Mesendoderm (in vitro differentiated cells): ENCODE measurements around the gene CALM3.

Experiments used
- DNase-seq: peaks from one replicate; pipeline ENCODE4 v3.0.0; 2013
- H2AK5ac ChIP-seq: 2 replicates; pipeline ENCODE4 v1.6.1; 2013; ENCODE audit warnings: low read length, inconsistent platforms
- H2BK120ac ChIP-seq: 2 replicates; pipeline ENCODE4 v1.6.1; 2013; ENCODE audit warnings: low read depth, mild to moderate bottlenecking, low read length, moderate library complexity, mixed read lengths
- H2BK15ac ChIP-seq: replicated peaks from 2 replicates; pipeline ENCODE4 v1.6.1; 2013; ENCODE audit warnings: low read depth, mild to moderate bottlenecking, moderate library complexity
- H2BK5ac ChIP-seq: 2 replicates; pipeline ENCODE4 v1.6.1; 2013; ENCODE audit warnings: low read length, inconsistent platforms
- H3K18ac ChIP-seq: 2 replicates; pipeline ENCODE4 v1.6.1; 2013; ENCODE audit warnings: mild to moderate bottlenecking, low read length, mixed read lengths
- H3K23ac ChIP-seq: one replicate; pipeline ENCODE4 v1.6.1; 2013; ENCODE audit warnings: low read length
- H3K27ac ChIP-seq: 2 replicates; pipeline ENCODE4 v1.5.1; 2013; ENCODE audit warnings: low read depth, mild to moderate bottlenecking, inconsistent platforms, low read length, moderate library complexity
- H3K27me3 ChIP-seq: 2 replicates; pipeline ENCODE4 v1.6.1; 2013; ENCODE audit warnings: low read length, control low read depth, mild to moderate bottlenecking, inconsistent platforms; ENCODE audit not compliant: insufficient read depth, poor library complexity
- H3K36me3 ChIP-seq: 2 replicates; pipeline ENCODE4 v1.6.1; 2013; ENCODE audit warnings: low read length, inconsistent platforms; ENCODE audit not compliant: control insufficient read depth, insufficient read depth
- H3K4ac ChIP-seq: one replicate; pipeline ENCODE4 v1.6.1; 2013; ENCODE audit warnings: low read depth, mild to moderate bottlenecking, low read length, moderate library complexity
- H3K4me1 ChIP-seq: 2 replicates; pipeline ENCODE4 v1.6.1; 2013; ENCODE audit warnings: low read depth, low read length, inconsistent platforms; ENCODE audit not compliant: control insufficient read depth
- H3K4me2 ChIP-seq: 2 replicates; pipeline ENCODE4 v1.6.1; 2013; ENCODE audit warnings: low read length
- H3K4me3 ChIP-seq: 2 replicates; pipeline ENCODE4 v1.5.1; 2013; ENCODE audit warnings: mild to moderate bottlenecking, low read length
- H3K56ac ChIP-seq: one replicate; pipeline ENCODE4 v1.6.1; 2013; ENCODE audit warnings: low read length
- H3K79me1 ChIP-seq: 2 replicates; pipeline ENCODE4 v1.6.1; 2013; ENCODE audit warnings: low read length, inconsistent platforms
- H3K79me2 ChIP-seq: 2 replicates; pipeline ENCODE4 v1.6.1; 2013; ENCODE audit warnings: mild to moderate bottlenecking, low read length; ENCODE audit not compliant: control insufficient read depth, insufficient read depth
- H3K9ac ChIP-seq: 2 replicates; pipeline ENCODE4 v1.6.1; 2013; ENCODE audit warnings: low read length, inconsistent platforms
- H4K5ac ChIP-seq: one replicate; pipeline ENCODE4 v1.6.1; 2013; ENCODE audit warnings: low read length
- H4K8ac ChIP-seq: one replicate; pipeline ENCODE4 v1.6.1; 2013; ENCODE audit warnings: low read depth, mild to moderate bottlenecking, control low read depth, low read length, moderate library complexity
- WGBS: extraction: QIAGEN DNeasy Blood & Tissue Kit; methylation state at CpG from one replicate; pipeline ENCODE4 v1.1.7; 2013; ENCODE audit warnings: low lambda C conversion rate, missing lambda C conversion rate; ENCODE audit not compliant: insufficient coverage; ENCODE audit errors: extremely low coverage; 5-methylcytosine and 5-hydroxymethylcytosine counted together

Gene CALM3

DNA sequence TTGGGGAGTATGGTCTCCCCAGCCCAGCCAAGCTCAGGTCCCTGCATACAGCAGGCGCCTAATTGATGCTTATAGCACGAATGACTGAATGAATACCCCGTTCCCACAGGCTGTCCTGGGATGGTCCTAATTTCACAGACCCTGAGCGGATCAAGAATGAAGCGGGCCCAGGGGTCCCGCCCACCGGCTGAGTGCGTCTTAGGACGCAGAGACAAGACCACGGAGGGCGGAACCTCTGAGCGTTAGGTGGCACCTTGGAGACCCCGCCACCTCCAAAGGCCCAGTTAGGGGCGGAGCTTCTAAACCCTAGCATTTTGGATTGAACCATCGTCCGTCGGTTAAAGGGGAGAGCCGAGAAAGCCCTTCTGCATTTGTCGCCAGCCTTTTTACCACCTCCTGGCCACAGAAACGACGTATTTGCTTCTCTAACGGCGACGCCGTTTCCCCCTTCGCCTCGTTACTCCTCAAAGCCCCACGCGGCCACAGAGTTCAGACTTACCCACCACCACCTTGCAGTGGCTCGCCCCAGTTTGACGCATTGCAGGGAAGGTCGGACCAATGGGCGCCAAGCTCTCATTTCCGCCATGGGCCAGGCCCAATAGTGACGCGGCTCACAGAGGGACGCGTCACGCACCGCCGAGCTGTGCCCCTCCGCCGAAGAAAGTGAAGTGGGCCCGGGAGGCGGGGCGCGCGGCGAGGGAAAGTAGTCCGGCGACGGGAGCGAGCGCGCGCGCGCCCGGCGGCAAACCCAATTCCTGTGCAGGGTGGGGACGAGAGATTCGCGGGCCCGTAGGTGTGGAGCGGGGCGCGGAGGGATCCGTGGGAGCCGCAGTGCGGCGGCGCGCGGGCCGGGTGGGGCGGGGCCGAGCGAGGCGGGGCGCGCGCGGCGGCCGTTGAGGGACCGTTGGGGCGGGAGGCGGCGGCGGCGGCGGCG, 479 bp upstream of the CALM3 start:
- Histone ChIP-seq H2BK15ac (no peak overlapping the region), H3K18ac (peak overlapping the region; percentile 99), H3K36me3 (peaks cover 2% of the 10 kb centered on the region), H3K4ac (peak overlapping the region; percentile 94), H3K56ac (peak overlapping the region; percentile 96), H2AK5ac (no peak overlapping the region), H3K79me1 (peaks cover 18% of the 10 kb centered on the region), H3K27ac (peak overlapping the region; percentile 58), H3K4me2 (peak overlapping the region; percentile 37), H2BK120ac (no peak overlapping the region), H3K79me2 (peaks cover 45% of the 10 kb centered on the region), H3K23ac (no peak overlapping the region), H3K4me3 (peak overlapping the region; percentile 37), H3K4me1 (peaks cover 11% of the 10 kb centered on the region), H3K27me3 (no peaks in the 10 kb centered on the region), H3K9ac (peak overlapping the region; percentile 99), H4K8ac (no peak overlapping the region), H4K5ac (no peak overlapping the region), H2BK5ac (peak overlapping the region; percentile 97)
- peak; percentile 99 for DNase-seq
- WGBS, result no CpG with 5 or more reads among the region's 93 CpGs

DNA sequence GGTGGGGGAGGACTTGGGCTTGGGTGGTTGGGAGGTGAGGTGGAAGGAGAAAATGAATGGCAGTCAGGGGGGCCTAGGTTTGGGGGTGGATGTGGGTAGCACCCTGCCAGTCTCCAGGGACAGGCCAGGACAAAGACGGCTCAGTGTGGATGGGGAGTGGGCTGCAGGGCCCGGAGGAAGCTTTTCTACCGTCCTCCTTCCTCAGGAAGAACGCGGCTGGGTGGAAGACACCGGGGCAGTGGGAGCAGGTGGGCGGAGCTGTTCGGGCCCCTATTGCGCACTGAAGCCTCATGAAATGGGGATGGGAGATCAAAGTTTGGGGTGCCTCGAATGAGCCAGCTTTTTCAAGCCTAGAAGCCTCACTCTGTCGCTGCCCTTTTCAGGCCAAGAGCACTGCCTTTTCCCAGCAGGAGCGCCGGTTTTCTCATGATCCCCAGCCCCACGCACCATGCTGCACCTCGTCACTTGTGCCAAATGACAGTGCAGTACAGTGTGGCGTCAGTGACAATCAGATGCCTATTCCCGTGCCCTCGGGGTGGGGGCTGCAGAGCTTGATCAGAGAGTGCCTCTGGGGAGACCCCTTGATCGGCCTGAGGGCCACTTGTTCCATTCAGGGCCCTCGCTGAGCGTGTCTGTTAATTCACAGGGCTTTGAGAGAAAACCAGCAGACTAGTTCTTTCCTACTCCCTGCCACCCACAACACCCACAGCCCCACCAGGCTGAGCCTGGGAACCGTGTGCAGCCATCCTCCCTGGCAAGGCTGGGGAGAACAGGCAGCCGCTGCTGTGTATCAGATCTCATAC, 1.5 kb downstream of the CALM3 start:
- peak overlapping the region; percentile 56 for H3K23ac ChIP-seq
- no peak overlapping the region for H2BK120ac ChIP-seq
- no peak overlapping the region for H2BK5ac ChIP-seq
- H3K18ac ChIP-seq, result peak overlapping the region; percentile 99
- H4K8ac ChIP-seq, result no peak overlapping the region
- H3K79me2 ChIP-seq, result peaks cover 51% of the 10 kb centered on the region
- H4K5ac ChIP-seq, result no peak overlapping the region
- no peak overlapping the region for H3K27ac ChIP-seq
- peak overlapping the region; percentile 96 for H3K56ac ChIP-seq
- H3K9ac ChIP-seq, result peak overlapping the region; percentile 99
- no peak overlapping the region for H2AK5ac ChIP-seq
- peaks cover 11% of the 10 kb centered on the region for H3K4me1 ChIP-seq
- no peak for DNase-seq
- H3K27me3 ChIP-seq, result no peaks in the 10 kb centered on the region
- peak overlapping the region; percentile 79 for H3K4me2 ChIP-seq
- no peak overlapping the region for H2BK15ac ChIP-seq
- H3K79me1 ChIP-seq, result peaks cover 28% of the 10 kb centered on the region
- peaks cover 10% of the 10 kb centered on the region for H3K36me3 ChIP-seq
- WGBS, result no CpG with 5 or more reads among the region's 23 CpGs
- peak overlapping the region; percentile 99 for H3K4me3 ChIP-seq
- no peak overlapping the region for H3K4ac ChIP-seq

GRCh38 chr19:46603195-46603637, 2.1 kb downstream of the CALM3 start:
- no peak overlapping the region for H3K27ac ChIP-seq
- no CpG with 5 or more reads among the region's 2 CpGs for WGBS

DNA sequence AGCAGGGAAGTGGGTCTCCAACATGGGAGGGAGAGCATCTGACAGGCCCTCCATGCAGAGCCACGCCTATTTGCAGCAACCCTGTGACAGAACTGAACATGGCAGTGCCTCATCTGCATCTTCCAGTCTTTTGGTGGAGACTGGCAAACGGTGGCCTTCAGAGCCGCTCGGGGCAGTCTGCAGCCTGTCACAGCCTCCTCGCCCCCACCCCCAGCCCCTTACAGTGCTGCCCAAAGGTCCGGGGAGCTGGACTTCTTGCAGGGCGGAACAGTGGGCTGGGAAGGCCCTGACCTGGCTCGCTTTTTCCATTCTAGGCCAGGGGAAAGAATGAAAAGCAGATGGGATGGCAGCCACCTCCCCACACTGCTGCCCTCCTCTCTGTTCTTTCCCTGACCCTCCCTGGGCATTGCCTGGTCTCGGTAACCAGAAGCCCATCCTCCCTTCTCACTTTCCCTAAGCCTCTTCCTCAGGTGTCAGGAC, 2.7 kb downstream of the CALM3 start:
- peaks cover 34% of the 10 kb centered on the region for H3K79me1 ChIP-seq
- no peak overlapping the region for H3K23ac ChIP-seq
- no CpG with 5 or more reads among the region's 9 CpGs for WGBS
- peak overlapping the region; percentile 99 for H3K9ac ChIP-seq
- H2BK120ac ChIP-seq, result no peak overlapping the region
- no peak overlapping the region for H2BK5ac ChIP-seq
- no peak overlapping the region for H4K5ac ChIP-seq
- H2BK15ac ChIP-seq, result no peak overlapping the region
- H3K27me3 ChIP-seq, result no peaks in the 10 kb centered on the region
- H3K4me1 ChIP-seq, result peaks cover 11% of the 10 kb centered on the region
- no peak overlapping the region for H3K4me3 ChIP-seq
- peak overlapping the region; percentile 65 for H3K56ac ChIP-seq
- H3K18ac ChIP-seq, result no peak overlapping the region
- H4K8ac ChIP-seq, result no peak overlapping the region
- DNase-seq, result no peak
- H3K27ac ChIP-seq, result no peak overlapping the region
- no peak overlapping the region for H3K4ac ChIP-seq
- H3K4me2 ChIP-seq, result peak overlapping the region; percentile 79
- H2AK5ac ChIP-seq, result no peak overlapping the region
- H3K79me2 ChIP-seq, result peaks cover 51% of the 10 kb centered on the region
- H3K36me3 ChIP-seq, result peaks cover 22% of the 10 kb centered on the region

More at GRCh38 chr19:46603195-46603637, 2.1 kb downstream of the CALM3 start:
- Histone ChIP-seq H3K9ac (peak overlapping the region; percentile 99), H3K79me2 (peaks cover 51% of the 10 kb centered on the region), H2BK120ac (no peak overlapping the region), H2BK5ac (no peak overlapping the region), H3K56ac (peak overlapping the region; percentile 96), H2AK5ac (no peak overlapping the region), H3K23ac (no peak overlapping the region), H3K36me3 (peaks cover 16% of the 10 kb centered on the region), H3K4me1 (peaks cover 11% of the 10 kb centered on the region), H3K27me3 (no peaks in the 10 kb centered on the region), H4K8ac (no peak overlapping the region), H3K18ac (no peak overlapping the region), H4K5ac (no peak overlapping the region), H3K4ac (no peak overlapping the region), H3K4me3 (peak overlapping the region; percentile 99), H3K79me1 (peaks cover 33% of the 10 kb centered on the region), H2BK15ac (no peak overlapping the region), H3K4me2 (peak overlapping the region; percentile 79)
- DNase-seq, result peak; percentile 38

DNA sequence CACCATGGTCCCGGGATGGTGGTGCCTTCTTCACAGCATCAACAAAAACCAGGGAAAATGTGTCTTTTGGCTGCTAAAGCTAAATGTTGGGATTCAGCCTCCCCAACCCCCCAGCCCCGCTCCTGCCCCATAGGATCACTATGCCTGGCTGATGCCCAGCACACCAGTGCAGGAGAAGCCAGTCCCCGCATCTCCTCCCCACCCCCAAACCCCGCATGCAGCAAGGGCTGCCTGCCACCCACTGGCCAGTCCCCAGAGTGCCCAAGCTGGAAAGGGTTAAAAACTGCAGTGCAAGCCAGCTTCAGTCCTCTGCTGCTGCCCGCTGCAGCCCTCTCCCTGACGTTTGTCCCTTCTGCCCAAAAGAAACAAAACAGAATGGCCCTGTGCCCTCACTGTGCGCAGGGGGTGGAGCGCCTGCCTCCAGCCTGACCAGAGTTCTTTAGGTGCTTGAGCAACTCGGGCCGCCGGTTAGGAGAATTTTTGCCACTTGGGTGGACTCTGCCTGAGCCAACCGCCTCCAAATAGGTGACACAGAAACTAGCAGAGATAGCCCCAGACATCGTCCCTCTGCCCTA, 3.7 kb downstream of the CALM3 start:
- H3K36me3 ChIP-seq, result peaks cover 30% of the 10 kb centered on the region

More for the DNA sequence above, 3.7 kb downstream of the CALM3 start:
- WGBS, result no CpG with 5 or more reads among the region's 13 CpGs
- Histone ChIP-seq H3K27ac (no peak overlapping the region), H3K27me3 (no peaks in the 10 kb centered on the region), H3K79me1 (peaks cover 34% of the 10 kb centered on the region), H4K8ac (no peak overlapping the region), H3K23ac (no peak overlapping the region), H3K9ac (no peak overlapping the region), H3K4me3 (no peak overlapping the region), H3K4me1 (peaks cover 11% of the 10 kb centered on the region), H4K5ac (no peak overlapping the region), H2AK5ac (no peak overlapping the region), H2BK120ac (no peak overlapping the region), H3K4ac (no peak overlapping the region), H2BK15ac (no peak overlapping the region), H2BK5ac (no peak overlapping the region), H3K4me2 (no peak overlapping the region), H3K79me2 (peaks cover 51% of the 10 kb centered on the region), H3K18ac (no peak overlapping the region), H3K56ac (no peak overlapping the region)
- no peak for DNase-seq
